AG08396 (cell line): Measurements from ENCODE around the gene ANKS1B.

Source experiments
- DNase-seq: peaks from one replicate; pipeline ENCODE4 v3.0.0; 2012; ENCODE audit warnings: low spot score, mixed read lengths

Gene ANKS1B

GRCh38 chr12:98816720-98817119 is 1168.0 kb downstream of the ANKS1B start:
- DNase-seq, result no peak

GRCh38 chr12:98814254-98814653 is 1170.5 kb downstream of the ANKS1B start:
- no peak for DNase-seq

- no peak for DNase-seq
Measured at GRCh38 chr12:98812225-98812624, 1172.5 kb downstream of the ANKS1B start.

GRCh38 chr12:98808243-98808875 is 1176.4 kb downstream of the ANKS1B start:
- DNase-seq, result no peak

GRCh38 chr12:98807187-98807586 is 1177.5 kb downstream of the ANKS1B start:
- no peak for DNase-seq

GRCh38 chr12:98803468-98804209 is 1181.1 kb downstream of the ANKS1B start:
- no peak for DNase-seq

- no peak for DNase-seq
Measured at GRCh38 chr12:98799822-98800221, 1184.9 kb downstream of the ANKS1B start.

GRCh38 chr12:98799146-98799810 is 1185.5 kb downstream of the ANKS1B start:
- no peak for DNase-seq

- DNase-seq, result no peak
Measured at GRCh38 chr12:98797200-98797599, 1187.5 kb downstream of the ANKS1B start.

- DNase-seq, result no peak
Measured at GRCh38 chr12:98796745-98797144, 1188.0 kb downstream of the ANKS1B start.

- DNase-seq, result no peak
Measured at GRCh38 chr12:98793121-98793520, 1191.6 kb downstream of the ANKS1B start.

GRCh38 chr12:98791406-98791805 is 1193.3 kb downstream of the ANKS1B start:
- DNase-seq, result no peak

- no peak for DNase-seq
Measured at GRCh38 chr12:98788396-98788795, 1196.3 kb downstream of the ANKS1B start.

- no peak for DNase-seq
Measured at GRCh38 chr12:98786653-98787052, 1198.1 kb downstream of the ANKS1B start.

GRCh38 chr12:98783420-98783819 is 1201.3 kb downstream of the ANKS1B start:
- no peak for DNase-seq

- DNase-seq, result no peak
Measured at GRCh38 chr12:98780261-98780660, 1204.5 kb downstream of the ANKS1B start.

- DNase-seq, result no peak
Measured at GRCh38 chr12:98772818-98773217, 1211.9 kb downstream of the ANKS1B start.

- DNase-seq, result no peak
Measured at GRCh38 chr12:98771811-98772752, 1212.7 kb downstream of the ANKS1B start.

- DNase-seq, result no peak
Measured at GRCh38 chr12:98770230-98770629, 1214.5 kb downstream of the ANKS1B start.

GRCh38 chr12:98769068-98769467 is 1215.7 kb downstream of the ANKS1B start:
- no peak for DNase-seq

- DNase-seq, result no peak
Measured at GRCh38 chr12:98767248-98767647, 1217.5 kb downstream of the ANKS1B start.

GRCh38 chr12:98763656-98764055 is 1221.1 kb downstream of the ANKS1B start:
- DNase-seq, result no peak
